H1 (cell line): ENCODE results near the gene DSE. TPM values are rescaled to one million over a fixed set of nuclear protein-coding genes. Genes with fewer than 3 reads are reported as not detected.

Source experiments
- CTCF ChIA-PET: fragments of 300-600 bp; sonication (Branson Sonifier 250); formaldehyde crosslinking; loops from one replicate; lab custom pipeline; 2021; ENCODE audit not compliant: partially characterized antibody; lab: Charles Lee
- POLR2A ChIA-PET: fragments of 300-600 bp; sonication (Branson Sonifier 250); formaldehyde crosslinking; loops from one replicate; lab custom pipeline; 2021; ENCODE audit warnings: inconsistent platforms; ENCODE audit not compliant: partially characterized antibody; lab: Charles Lee
- DNase-seq, 2 experiments: peaks; one replicate each; pipeline versions ENCODE4 v3.0.0 to v3.0.0-alpha.2; 2010 to 2022; ENCODE audit warnings: low spot score in 2 of 2, low read depth in 1 of 2, mixed read lengths in 1 of 2
- FAIRE-seq: peaks from 2 replicates; lab custom pipeline; 2011; peaks lifted over from hg19 to GRCh38; lab: Jason Lieb, UNC
- H2AFZ ChIP-seq: 2 replicates; pipeline ENCODE4 v1.8.1; 2012; ENCODE audit warnings: low read length, inconsistent platforms
- H2AK5ac ChIP-seq: 2 replicates; pipeline ENCODE4 v1.6.1; 2013; ENCODE audit warnings: low read depth, low read length
- H2BK120ac ChIP-seq: replicated peaks from 2 replicates; pipeline ENCODE3; 2013; ENCODE audit warnings: low read depth, low read length, inconsistent platforms
- H2BK12ac ChIP-seq: 2 replicates; pipeline ENCODE4 v1.6.1; 2013; ENCODE audit warnings: low read depth, low read length
- H2BK15ac ChIP-seq: 2 replicates; pipeline ENCODE4 v1.6.1; 2013; ENCODE audit warnings: low read length
- H2BK20ac ChIP-seq: 2 replicates; pipeline ENCODE4 v1.6.1; 2013; ENCODE audit warnings: low read length
- H2BK5ac ChIP-seq: 2 replicates; pipeline ENCODE4 v1.6.1; 2013; ENCODE audit warnings: low read depth, low read length
- H3K14ac ChIP-seq: 2 replicates; pipeline ENCODE4 v1.6.1; 2013; ENCODE audit warnings: inconsistent platforms; ENCODE audit not compliant: insufficient read length
- H3K18ac ChIP-seq: 2 replicates; pipeline ENCODE4 v1.6.1; 2013; ENCODE audit warnings: low read length; ENCODE audit errors: extremely low read depth
- H3K23ac ChIP-seq: 2 replicates; pipeline ENCODE4 v1.6.1; 2013; ENCODE audit warnings: inconsistent platforms; ENCODE audit not compliant: insufficient read length
- H3K23me2 ChIP-seq: 2 replicates; pipeline ENCODE4 v1.6.1; 2013; ENCODE audit warnings: low read depth, low read length
- H3K27ac ChIP-seq: 2 replicates; pipeline ENCODE4 v1.6.1; 2011; ENCODE audit warnings: low read depth, low read length, inconsistent platforms
- H3K27me3 ChIP-seq, 4 experiments: replicated peaks in 1 of 4; 1 replicate in 1 of 4; 2 replicates in 3 of 4; pipeline versions ENCODE4 v1.6.1 to v1.8.1; 2011 to 2013; ENCODE audit warnings: low read length in 3 of 4, mild to moderate bottlenecking in 3 of 4, inconsistent platforms in 2 of 4, mixed read lengths in 2 of 4, moderate library complexity in 1 of 4; ENCODE audit not compliant: control insufficient read depth in 3 of 4, insufficient read depth in 3 of 4; ENCODE audit errors: extremely low read depth in 1 of 4
- H3K36me3 ChIP-seq, 4 experiments: 2 replicates each; pipeline versions ENCODE4 v1.6.1 to v1.8.1; 2011 to 2013; ENCODE audit warnings: mild to moderate bottlenecking in 4 of 4, low read length in 3 of 4, moderate library complexity in 2 of 4, control low read depth in 1 of 4, inconsistent platforms in 1 of 4; ENCODE audit not compliant: insufficient read depth in 4 of 4, control insufficient read depth in 2 of 4
- H3K4ac ChIP-seq: replicated peaks from 2 replicates; pipeline ENCODE3; 2013; ENCODE audit warnings: low read length, low read depth, mixed read lengths, inconsistent platforms; ENCODE audit not compliant: insufficient read length
- H3K4me1 ChIP-seq, 4 experiments: replicated peaks in 1 of 4; 1 replicate in 1 of 4; 2 replicates in 3 of 4; pipeline versions ENCODE4 v1.6.1 to v1.8.1; 2011 to 2013; ENCODE audit warnings: low read length in 3 of 4, inconsistent platforms in 2 of 4, mixed read lengths in 1 of 4; ENCODE audit not compliant: insufficient read depth in 4 of 4, control insufficient read depth in 3 of 4
- H3K4me2 ChIP-seq, 2 experiments: 2 replicates each; pipeline versions ENCODE4 v1.6.1 to v1.8.1; 2011 to 2013; ENCODE audit warnings: low read depth in 2 of 2, low read length in 2 of 2, control low read depth in 1 of 2, inconsistent platforms in 1 of 2, mild to moderate bottlenecking in 1 of 2; ENCODE audit not compliant: insufficient read depth in 1 of 2
- H3K4me3 ChIP-seq, 4 experiments: fragments of 200-600, 300-600 bp in 1 of 4; sonication (generic), shearing (Covaris generic), sonication (Bioruptor Twin) in 1 of 4; 2 replicates each; pipeline versions ENCODE4 v1.5.1 to v1.8.1; 2011 to 2016; ENCODE audit warnings: low read length in 4 of 4, low read depth in 3 of 4, control low read depth in 2 of 4, inconsistent platforms in 2 of 4, mild to moderate bottlenecking in 2 of 4, mixed read lengths in 1 of 4, moderate library complexity in 1 of 4; ENCODE audit not compliant: insufficient read depth in 2 of 4; ENCODE audit errors: extremely low read depth in 1 of 4
- H3K56ac ChIP-seq: replicated peaks from 2 replicates; pipeline ENCODE3; 2013; ENCODE audit warnings: low read depth, mild to moderate bottlenecking, mixed read lengths, low read length, inconsistent platforms; ENCODE audit not compliant: insufficient read length
- H3K79me1 ChIP-seq: 2 replicates; pipeline ENCODE4 v1.6.1; 2013; ENCODE audit warnings: low read depth, low read length, control low read depth
- H3K79me2 ChIP-seq, 2 experiments: 2 replicates each; pipeline versions ENCODE4 v1.6.1 to v1.8.1; 2012 to 2013; ENCODE audit warnings: low read length in 2 of 2, mild to moderate bottlenecking in 2 of 2, inconsistent platforms in 1 of 2; ENCODE audit not compliant: insufficient read depth in 2 of 2, control insufficient read depth in 1 of 2
- H3K9ac ChIP-seq, 4 experiments: replicated peaks in 1 of 4; 1 replicate in 1 of 4; 2 replicates in 3 of 4; pipeline versions ENCODE4 v1.6.1 to v1.8.1; 2011 to 2013; ENCODE audit warnings: low read depth in 3 of 4, low read length in 3 of 4, control low read depth in 2 of 4, mild to moderate bottlenecking in 2 of 4, moderate library complexity in 2 of 4, inconsistent platforms in 1 of 4; ENCODE audit errors: extremely low read depth in 1 of 4
- H3K9me3 ChIP-seq, 2 experiments: 2 replicates each; pipeline versions ENCODE4 v1.6.1 to v1.8.1; 2012 to 2013; ENCODE audit warnings: mild to moderate bottlenecking in 2 of 2, moderate library complexity in 2 of 2, control low read depth in 1 of 2, inconsistent platforms in 1 of 2, low read depth in 1 of 2, low read length in 1 of 2, mixed read lengths in 1 of 2; ENCODE audit not compliant: insufficient read depth in 2 of 2
- H4K20me1 ChIP-seq, 2 experiments: replicated peaks in 1 of 2; 2 replicates each; pipeline versions ENCODE3 to v1.8.1; 2011 to 2013; ENCODE audit warnings: inconsistent platforms in 2 of 2, low read length in 2 of 2, mild to moderate bottlenecking in 1 of 2; ENCODE audit not compliant: insufficient read depth in 2 of 2, control insufficient read depth in 1 of 2
- H4K5ac ChIP-seq: 2 replicates; pipeline ENCODE4 v1.6.1; 2013; ENCODE audit warnings: low read length, low read depth, mixed read lengths, inconsistent platforms; ENCODE audit not compliant: insufficient read length
- H4K8ac ChIP-seq: 2 replicates; pipeline ENCODE4 v1.8.0; 2013; ENCODE audit warnings: mild to moderate bottlenecking, moderate library complexity, low read length, inconsistent platforms; ENCODE audit not compliant: insufficient read depth; ENCODE audit errors: extremely low read depth
- H4K91ac ChIP-seq: replicated peaks from 2 replicates; pipeline ENCODE3; 2013; ENCODE audit warnings: low read length, mixed read lengths, inconsistent platforms; ENCODE audit not compliant: insufficient read length
- EGR1 ChIP-seq: IDR thresholded peaks from 2 replicates; pipeline ENCODE4 v1.6.1; 2011; ENCODE audit warnings: low read depth, low read length, borderline replicate concordance
- GTF2F1 ChIP-seq: IDR thresholded peaks from 2 replicates; pipeline ENCODE4 v1.6.1; 2012; ENCODE audit warnings: low read depth, low read length, improper control_type of control experiment, borderline replicate concordance
- RFX5 ChIP-seq: IDR thresholded peaks from 2 replicates; pipeline ENCODE4 v1.6.1; 2011; ENCODE audit warnings: low read depth, low read length, improper control_type of control experiment, borderline replicate concordance
- TBP ChIP-seq: IDR thresholded peaks from 2 replicates; pipeline ENCODE4 v1.6.1; 2011; ENCODE audit warnings: low read depth, low read length, improper control_type of control experiment
- WGBS, 2 experiments: shearing (Covaris generic) in 1 of 2; methylation state at CpG; one replicate each; pipeline versions ENCODE4 v1.1.6 to v1.1.7; 2013 to 2015; ENCODE audit warnings: low lambda C conversion rate in 2 of 2, mixed read lengths in 2 of 2, inconsistent platforms in 1 of 2, low coverage in 1 of 2, missing lambda C conversion rate in 1 of 2; ENCODE audit not compliant: insufficient replicate concordance in 2 of 2, insufficient coverage in 1 of 2, insufficient read length in 1 of 2; ENCODE audit errors: extremely low coverage in 1 of 2, missing lambda C conversion rate in 1 of 2; 5-methylcytosine and 5-hydroxymethylcytosine counted together
- polyA plus RNA-seq, 7 experiments: library from polyadenylated mRNA; depleted of rRNA in 3 of 7; stranded (reverse) in 5 of 7; unstranded in 2 of 7; fragments of >200 nt in 5 of 7; fragments of 200-250 nt in 2 of 7; gene quantifications; 1 replicate in 5 of 7; 2 replicates in 1 of 7; 4 replicates in 1 of 7; pipeline versions ENCODE4 v1.2.1 to v1.2.3, GENCODE V29; 2011 to 2013; ENCODE audit warnings: missing spikeins in 2 of 7, mixed read lengths in 2 of 7
- total RNA-seq: library from RNA; stranded (reverse); fragmentation: NEBNext Ultra II Directional; extraction: Animal tissue kit (Norgen Biotek cat#: 25700); gene quantifications from 2 replicates; pipeline ENCODE4 v1.2.1, GENCODE V29; 2021

The DSE gene
- total and polyA plus RNA-seq, 2 of the 8 experiments (the other 6 are each of a cell fraction or from before 2014, with no cell fraction given): 32.5 to 94.4 TPM

GRCh38 chr6:116371918-116372209 is 1.1 kb downstream of the DSE start:
- Histone ChIP-seq H3K14ac (no peak overlapping the region), H2AFZ (peak overlapping the region; percentile 28; the same call in 1 of the 2 replicates), H3K4ac (no peak overlapping the region), H3K23ac (no peak overlapping the region), H2AK5ac (no peak overlapping the region), H2BK120ac (no peak overlapping the region), H4K5ac (peak overlapping the region; percentile 4), H4K91ac (no peak overlapping the region), H3K9me3 (no peaks in the 10 kb centered on the region), H3K79me2 (peaks cover 3 to 51% of the 10 kb centered on the region in 2 experiments; a peak in 3 of 4 replicates), H2BK20ac (no peak overlapping the region), H3K18ac (no peak overlapping the region), H2BK15ac (no peak overlapping the region), H4K20me1 (peaks cover 2 to 3% of the 10 kb centered on the region in 2 experiments), H2BK12ac (no peak overlapping the region), H3K27ac (peak overlapping the region; percentile 83; the same call in 1 of the 2 replicates), H3K36me3 (peaks cover 0 to 4% (median 0%) of the 10 kb centered on the region in 4 experiments; a peak in 2 of 8 replicates), H3K4me1 (peaks cover 0 to 5% (median 2%) of the 10 kb centered on the region in 4 experiments; a peak in 4 of 7 replicates), H2BK5ac (no peak overlapping the region), H4K8ac (no peak overlapping the region), H3K23me2 (peaks cover 4% of the 10 kb centered on the region; the same call in 1 of the 2 replicates), H3K56ac (no peak overlapping the region), H3K79me1 (peaks cover 2% of the 10 kb centered on the region; the same call in 1 of the 2 replicates), H3K27me3 (no peaks in the 10 kb centered on the region), H3K9ac (peak overlapping the region in 3 of 4 experiments; percentile 72 to 89 (median 84); a peak in 6 of 7 replicates), H3K4me3 (peak overlapping the region; percentile 81 to 92 (median 86)), H3K4me2 (peak overlapping the region; percentile 79 to 85)
- no peak for FAIRE-seq
- 44% methylated on average over 8 of the region's 8 CpGs; no CpG with 5 or more reads in 1 of the 2 experiments for WGBS, 2 experiments
- ChIA-PET POLR2A (interaction anchor here (0.8 to 2.7 kb wide), 22 partner anchors 9 to 260 kb away, joined by 3 to 26 read pairs (median 5); partner anchors contain the start of gene TSPYL1), CTCF (interaction anchor here (1.0 to 2.4 kb wide), 5 partner anchors 19 to 140 kb away, joined by 3 to 8 read pairs (median 5); partner anchors contain the start of gene CALHM5)
- no peak for DNase-seq
- TF ChIP-seq EGR1 (no peak), GTF2F1 (no peak), RFX5 (no peak), TBP (no peak)
